Measurements from ENCODE around the gene LHPP. TPM values are rescaled to one million over a fixed set of nuclear protein-coding genes. Genes with fewer than 3 reads are reported as not detected.

The LHPP gene
- total RNA-seq, 4 donors from 2014 or later: 9.3 to 20.5 (median 14.5) TPM

GRCh38 chr10:124618470-124619073, 156.9 kb downstream of the LHPP start:
- TF ChIP-seq CTCF (IDR thresholded peaks at IDR 0.05; ENCODE audit: low read depth): no peak

GRCh38 chr10:124619195-124619594, 157.6 kb downstream of the LHPP start:
- no peak for TF ChIP-seq CTCF (IDR thresholded peaks at IDR 0.05; ENCODE audit: low read depth)

- no peak for TF ChIP-seq CTCF (IDR thresholded peaks at IDR 0.05; ENCODE audit: low read depth)
Observed at GRCh38 chr10:124619802-124620490, 158.3 kb downstream of the LHPP start.

GRCh38 chr10:124621637-124622036, 160.0 kb downstream of the LHPP start:
- TF ChIP-seq CTCF (IDR thresholded peaks at IDR 0.05; ENCODE audit: low read depth): no peak

GRCh38 chr10:124622158-124622557, 160.5 kb downstream of the LHPP start:
- TF ChIP-seq CTCF (IDR thresholded peaks at IDR 0.05; ENCODE audit: low read depth): no peak

GRCh38 chr10:124622866-124623536, 161.4 kb downstream of the LHPP start:
- TF ChIP-seq CTCF (IDR thresholded peaks at IDR 0.05; ENCODE audit: low read depth): no peak

GRCh38 chr10:124624006-124624405, 162.4 kb downstream of the LHPP start:
- TF ChIP-seq CTCF (IDR thresholded peaks at IDR 0.05; ENCODE audit: low read depth): no peak
